GM12878 (cell line): ENCODE measurements around the gene ANO8. TPM values are rescaled to one million over a fixed set of nuclear protein-coding genes. Genes with fewer than 3 reads are reported as not detected.

Experiments
- BCL3 ChIP-seq: IDR thresholded peaks from 2 replicates; pipeline ENCODE4 v1.6.1; 2011; ENCODE audit warnings: borderline replicate concordance, low read depth, mild to moderate bottlenecking, moderate library complexity, low read length; ENCODE audit not compliant: insufficient read depth, poor library complexity, severe bottlenecking
- CEBPB ChIP-seq, 2 experiments: fragments of 150-350 bp in 1 of 2; IDR thresholded peaks; 2 replicates each; pipeline ENCODE4 v1.6.1; 2012 to 2014; ENCODE audit warnings: low read depth in 2 of 2, low read length in 2 of 2, borderline replicate concordance in 1 of 2, inconsistent platforms in 1 of 2
- CHD4 ChIP-seq: fragments of 200-600 bp; sonication (generic); IDR thresholded peaks from 2 replicates; pipeline ENCODE4 v1.6.1; 2016; ENCODE audit warnings: mild to moderate bottlenecking
- CREB1 ChIP-seq: IDR thresholded peaks from 2 replicates; pipeline ENCODE4 v1.6.1; 2012; ENCODE audit warnings: low read depth, mild to moderate bottlenecking, inconsistent platforms
- HCFC1 ChIP-seq: fragments of 150-350 bp; IDR thresholded peaks from 2 replicates; pipeline ENCODE4 v1.6.1; 2014; ENCODE audit warnings: low read length
- HDGF ChIP-seq: fragments of 450-650 bp; IDR thresholded peaks from 2 replicates; pipeline ENCODE4 v1.6.1; 2016; ENCODE audit warnings: antibody characterized with exemption
- JUNB ChIP-seq: IDR thresholded peaks from 2 replicates; pipeline ENCODE4 v1.6.1; 2016; ENCODE audit warnings: antibody characterized with exemption, mild to moderate bottlenecking
- MEF2A ChIP-seq: IDR thresholded peaks from 2 replicates; pipeline ENCODE4 v1.6.1; 2011; ENCODE audit warnings: low read depth, mild to moderate bottlenecking, low read length, moderate library complexity; ENCODE audit not compliant: insufficient read depth
- NRF1 ChIP-seq: conservative IDR thresholded peaks from 2 replicates; pipeline ENCODE4 v1.6.1; 2011; ENCODE audit warnings: mild to moderate bottlenecking, low read depth, low read length, improper control_type of control experiment
- PAX8 ChIP-seq: fragments of 450-650 bp; IDR thresholded peaks from 2 replicates; pipeline ENCODE4 v1.6.1; 2017; ENCODE audit warnings: mild to moderate bottlenecking, moderate library complexity
- PKNOX1 ChIP-seq: fragments of 450-650 bp; IDR thresholded peaks from 2 replicates; pipeline ENCODE4 v1.6.1; 2016; ENCODE audit warnings: mild to moderate bottlenecking
- POLR2AphosphoS5 ChIP-seq: IDR thresholded peaks from 2 replicates; pipeline ENCODE4 v1.6.1; 2011; ENCODE audit warnings: mild to moderate bottlenecking, low read length, inconsistent platforms
- REST ChIP-seq: IDR thresholded peaks from 2 replicates; pipeline ENCODE4 v1.6.1; 2012; ENCODE audit warnings: mild to moderate bottlenecking, low read depth, low read length
- SIX5 ChIP-seq: IDR thresholded peaks from 2 replicates; pipeline ENCODE4 v1.6.1; 2011; ENCODE audit warnings: mild to moderate bottlenecking, low read depth, low read length, moderate library complexity; ENCODE audit not compliant: severe bottlenecking
- SMARCA5 ChIP-seq: fragments of 450-650 bp; IDR thresholded peaks from 2 replicates; pipeline ENCODE4 v1.6.1; 2017; ENCODE audit warnings: mild to moderate bottlenecking
- SUZ12 ChIP-seq: fragments of 200-600 bp; sonication (generic); IDR thresholded peaks from one replicate; pipeline ENCODE4 v1.6.1; 2018; ENCODE audit warnings: antibody characterized with exemption, mild to moderate bottlenecking; ENCODE audit not compliant: unreplicated experiment
- TARDBP ChIP-seq: IDR thresholded peaks from 2 replicates; pipeline ENCODE4 v1.6.1; 2016; ENCODE audit warnings: borderline replicate concordance
- TBL1XR1 ChIP-seq: IDR thresholded peaks from 2 replicates; pipeline ENCODE4 v1.6.1; 2012; ENCODE audit warnings: low read depth, low read length, improper control_type of control experiment
- YBX1 ChIP-seq: fragments of 450-650 bp; IDR thresholded peaks from 2 replicates; pipeline ENCODE4 v1.6.1; 2016; ENCODE audit warnings: antibody characterized with exemption
- ZNF207 ChIP-seq: fragments of 450-650 bp; IDR thresholded peaks from 2 replicates; pipeline ENCODE4 v1.6.1; 2014; ENCODE audit warnings: antibody characterized with exemption, mild to moderate bottlenecking, borderline replicate concordance
- ZNF24 ChIP-seq: fragments of 450-650 bp; IDR thresholded peaks from 2 replicates; pipeline ENCODE4 v1.6.1; 2017; ENCODE audit warnings: antibody characterized with exemption, mild to moderate bottlenecking
- ZNF384 ChIP-seq: IDR thresholded peaks from 2 replicates; pipeline ENCODE4 v1.6.1; 2012; ENCODE audit warnings: low read depth, mild to moderate bottlenecking, low read length, improper control_type of control experiment, borderline replicate concordance
- ZNF622 ChIP-seq: fragments of 450-650 bp; IDR thresholded peaks from 2 replicates; pipeline ENCODE4 v1.6.1; 2017; ENCODE audit warnings: mild to moderate bottlenecking, inconsistent platforms
- polyA plus RNA-seq, 11 experiments: library from polyadenylated mRNA; depleted of rRNA in 4 of 11; unstranded in 6 of 11; stranded (reverse) in 5 of 11; fragments of >200 nt; fragmentation: Nextera tagmentation in 4 of 11; fragmentation: Illumina TruSeq in 1 of 11; extraction: Ambion mirVana in 4 of 11; extraction: Trizol in 1 of 11; gene quantifications; 1 replicate in 1 of 11; 2 replicates in 10 of 11; pipeline versions ENCODE4 v1.2.1 to v1.2.3, GENCODE V29; 2011 to 2016; ENCODE audit warnings: inconsistent platforms in 2 of 11, missing spikeins in 2 of 11, low read depth in 1 of 11
- total RNA-seq, 4 experiments: library from RNA; depleted of rRNA in 3 of 4; stranded (reverse); fragments of >200 nt in 3 of 4; fragmentation: Illumina TruSeq in 1 of 4; extraction: Trizol in 1 of 4; gene quantifications; 2 replicates each; pipeline versions ENCODE4 v1.2.1 to v1.2.3, GENCODE V29; 2013 to 2021
- TF ChIP-seq, protein P1 (sequence below): fragments of 450-650 bp; IDR thresholded peaks from 2 replicates; pipeline ENCODE4 v1.6.1; 2017; ENCODE audit warnings: mild to moderate bottlenecking, low read depth, inconsistent platforms; ENCODE audit not compliant: poor library complexity, severe bottlenecking

The ANO8 gene
- total and polyA plus RNA-seq, 10 of the 15 experiments (the other 5 are each of a cell fraction or from before 2014, with no cell fraction given): 0.04 to 6.7 (median 1.1) TPM

- TF ChIP-seq HCFC1 (peak; percentile 91), ZNF384 (no peak), BCL3 (no peak), PKNOX1 (peak; percentile 67; the same call in 1 of the 2 replicates), TBL1XR1 (no peak), JUNB (no peak), REST (no peak), MEF2A (no peak), CHD4 (no peak), CREB1 (peak; percentile 89), SIX5 (peak; percentile 90), HDGF (no peak), TARDBP (peak; percentile 55; the same call in 1 of the 2 replicates), CEBPB (IDR thresholded peaks at IDR 0.05; ENCODE audit: borderline replicate concordance in 1 of 2, low read depth in 2 of 2, low read length in 2 of 2) (no peak), SMARCA5 (peak; percentile 30; the same call in 1 of the 2 replicates), ZNF622 (peak; percentile 99), YBX1 (no peak), PAX8 (no peak), ZNF24 (no peak), POLR2AphosphoS5 (peak; percentile 81), ZNF207 (peak; percentile 57; the same call in 1 of the 2 replicates), NRF1 (no peak), SUZ12 (no peak)
- TF ChIP-seq, protein P1, sequence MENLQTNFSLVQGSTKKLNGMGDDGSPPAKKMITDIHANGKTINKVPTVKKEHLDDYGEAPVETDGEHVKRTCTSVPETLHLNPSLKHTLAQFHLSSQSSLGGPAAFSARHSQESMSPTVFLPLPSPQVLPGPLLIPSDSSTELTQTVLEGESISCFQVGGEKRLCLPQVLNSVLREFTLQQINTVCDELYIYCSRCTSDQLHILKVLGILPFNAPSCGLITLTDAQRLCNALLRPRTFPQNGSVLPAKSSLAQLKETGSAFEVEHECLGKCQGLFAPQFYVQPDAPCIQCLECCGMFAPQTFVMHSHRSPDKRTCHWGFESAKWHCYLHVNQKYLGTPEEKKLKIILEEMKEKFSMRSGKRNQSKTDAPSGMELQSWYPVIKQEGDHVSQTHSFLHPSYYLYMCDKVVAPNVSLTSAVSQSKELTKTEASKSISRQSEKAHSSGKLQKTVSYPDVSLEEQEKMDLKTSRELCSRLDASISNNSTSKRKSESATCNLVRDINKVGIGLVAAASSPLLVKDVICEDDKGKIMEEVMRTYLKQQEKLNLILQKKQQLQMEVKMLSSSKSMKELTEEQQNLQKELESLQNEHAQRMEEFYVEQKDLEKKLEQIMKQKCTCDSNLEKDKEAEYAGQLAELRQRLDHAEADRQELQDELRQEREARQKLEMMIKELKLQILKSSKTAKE: peak; percentile 52
Observed at GRCh38 chr19:17309198-17309964, 25.3 kb downstream of the ANO8 start, which contains the start of gene DDA1 (continued).
